MV-4-11 (cell line): Measurements from ENCODE around the gene KRTAP5-2.
"Not testable (repeated sequence)": the region's sequence is repeated elsewhere in the genome, so short reads cannot be mapped to it uniquely, and the experiment has no call there.

Source experiments
- DNase-seq: peaks from one replicate; lab custom pipeline; 2025; lab: John Stamatoyannopoulos, UW

Gene KRTAP5-2

DNA sequence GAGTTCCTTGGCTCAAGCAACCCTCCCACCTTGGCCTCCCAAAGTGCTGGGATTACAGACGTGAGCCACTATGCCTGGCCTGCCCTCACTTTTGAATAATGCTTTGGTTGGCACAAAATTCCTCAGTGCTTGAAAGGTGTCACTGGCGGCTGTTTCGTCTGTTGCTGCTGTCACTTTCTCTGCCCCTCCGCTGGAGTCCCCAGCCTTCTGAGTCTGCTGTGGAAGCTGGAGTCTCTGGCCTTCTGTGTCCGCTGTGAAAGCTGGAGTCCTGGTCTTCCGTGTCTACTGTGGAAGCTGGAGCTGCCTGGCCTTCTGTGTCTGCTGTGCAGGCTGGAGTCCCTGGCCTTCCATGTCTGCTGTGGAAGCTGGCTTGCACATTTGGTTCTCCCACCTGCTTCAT lies 8.1 kb downstream of the KRTAP5-2 start:
- no peak for DNase-seq

- peak; percentile 82 for DNase-seq
These were observed 8.7 kb downstream of the KRTAP5-2 start for GRCh38 chr11:1589191-1589963.

- DNase-seq = no peak
These were observed 11.4 kb downstream of the KRTAP5-2 start for GRCh38 chr11:1586699-1587098.

GRCh38 chr11:1584661-1585370 lies 13.3 kb downstream of the KRTAP5-2 start, which contains the start of gene KRTAP5-1:
Gene KRTAP5-1, minus strand, starts transcription at chr11:1585283. Its CDS starts 34 bp downstream, at chr11:1585249.
- not testable (repeated sequence) for DNase-seq

DNA sequence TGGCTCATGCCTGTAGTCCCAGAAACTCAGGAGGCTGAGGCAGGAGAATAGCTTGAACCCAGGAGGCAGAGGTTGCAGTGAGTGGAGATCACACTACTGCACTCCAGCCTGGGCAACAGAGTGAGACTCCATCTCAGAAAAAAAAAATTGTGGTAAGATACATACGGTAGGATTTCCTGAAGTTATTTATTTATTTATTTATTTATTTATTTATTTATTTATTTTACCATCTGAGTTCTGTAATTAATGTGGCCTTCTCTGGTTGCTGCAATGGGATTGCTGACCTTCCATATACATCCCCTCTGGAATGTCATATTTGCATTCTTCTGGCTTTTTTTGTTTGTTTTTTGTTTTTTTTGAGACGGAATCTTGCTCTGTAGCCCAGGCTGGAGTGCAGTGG lies 15.2 kb downstream of the KRTAP5-2 start:
- DNase-seq = not testable (repeated sequence)

DNA sequence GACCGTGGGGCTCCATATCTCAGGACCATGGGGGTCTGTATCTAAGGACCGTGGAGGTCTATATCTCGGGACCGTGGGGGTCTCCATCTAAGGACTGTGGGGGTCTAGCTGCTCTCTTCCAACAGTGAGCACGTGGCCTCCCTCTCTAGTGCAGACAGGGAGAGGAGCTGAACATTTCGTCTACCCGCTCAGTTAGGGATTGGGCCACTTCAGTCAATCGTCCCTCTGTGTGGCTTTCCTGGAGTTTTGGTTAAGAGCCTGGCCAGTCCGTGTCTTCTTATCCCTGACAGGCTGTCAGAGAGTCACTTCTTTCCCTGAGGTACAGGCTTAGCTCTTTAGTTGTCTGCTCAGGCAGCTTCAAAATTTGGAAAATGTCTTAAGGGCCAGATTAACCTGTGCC lies 16.1 kb downstream of the KRTAP5-2 start:
- no peak for DNase-seq

DNA sequence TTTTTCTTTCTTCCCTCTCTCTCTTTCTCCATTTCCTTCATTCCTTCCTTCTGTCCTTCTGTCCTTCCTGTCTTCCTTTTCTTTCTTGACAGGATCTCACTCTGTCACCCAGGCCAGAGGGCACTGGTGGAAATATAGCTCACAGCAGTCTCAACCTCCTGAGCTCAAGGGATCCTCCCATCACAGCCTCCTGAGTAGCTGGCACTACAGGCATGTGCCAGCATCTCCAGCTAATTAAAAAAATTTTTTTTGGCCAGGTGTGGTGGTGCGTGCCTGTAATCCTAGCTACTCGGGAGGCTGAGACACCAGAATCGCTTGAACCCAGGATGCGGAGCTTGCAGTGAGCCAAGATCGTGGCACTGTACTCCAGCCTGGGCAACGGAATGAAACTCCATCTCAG lies 21.3 kb downstream of the KRTAP5-2 start:
- DNase-seq = no peak

DNA sequence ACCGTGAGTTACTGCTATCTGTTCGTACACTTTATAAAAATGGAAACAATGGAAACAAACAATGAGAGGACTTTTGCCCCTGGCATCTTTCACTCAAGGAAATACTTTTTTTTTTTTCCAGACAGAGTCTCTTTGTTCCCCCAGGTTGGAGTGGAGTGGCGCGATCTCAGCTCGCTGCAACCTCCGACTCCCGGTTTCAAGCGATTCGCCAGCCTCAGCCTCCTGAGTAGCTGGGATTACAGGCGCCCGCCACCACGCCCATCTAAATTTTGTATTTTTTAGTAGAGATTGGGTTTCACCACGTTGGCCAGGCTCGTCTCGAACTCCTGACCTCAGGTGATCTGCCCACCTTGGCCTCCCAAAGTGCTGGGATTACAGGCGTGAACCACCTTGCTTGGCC lies 22.3 kb downstream of the KRTAP5-2 start:
- not testable (repeated sequence) for DNase-seq

GRCh38 chr11:1574933-1575242 lies 23.2 kb downstream of the KRTAP5-2 start:
- no peak for DNase-seq

DNA sequence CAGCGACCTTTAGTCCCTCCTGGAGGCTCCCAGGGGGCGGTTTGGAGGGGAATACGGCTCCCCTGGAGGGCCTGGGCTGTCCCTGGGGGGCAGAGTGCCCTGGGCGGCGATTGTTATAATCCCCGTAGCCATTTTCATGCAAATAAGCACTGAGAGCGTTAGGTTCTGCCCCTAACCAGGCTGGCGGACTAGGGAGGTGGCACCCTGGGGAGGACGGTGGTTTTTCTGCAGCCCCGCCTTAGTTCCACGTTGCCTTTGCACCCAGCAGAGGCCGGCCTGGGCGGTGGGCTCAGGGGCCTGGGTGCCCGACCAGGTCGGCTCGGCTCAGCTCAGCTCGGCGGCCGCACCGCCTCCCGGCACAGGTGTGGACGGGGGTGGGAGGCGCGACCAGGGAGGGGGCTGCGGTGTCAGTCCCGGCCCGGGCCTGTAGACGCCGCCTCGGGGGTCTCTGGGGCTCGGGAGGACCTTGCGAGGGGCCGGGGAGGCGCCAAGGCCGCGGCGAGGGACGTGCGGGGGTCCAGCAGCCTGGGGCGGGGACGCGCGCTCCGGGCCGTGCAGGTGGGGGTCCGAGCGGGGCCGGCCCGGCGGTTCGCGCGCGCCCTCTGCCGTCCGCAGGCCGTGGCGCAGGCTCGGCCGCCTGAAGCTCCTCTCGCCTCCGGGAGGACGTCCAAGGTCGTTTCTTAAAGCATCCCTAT lies 23.7 kb downstream of the KRTAP5-2 start:
- DNase-seq = peak; percentile 22

DNA sequence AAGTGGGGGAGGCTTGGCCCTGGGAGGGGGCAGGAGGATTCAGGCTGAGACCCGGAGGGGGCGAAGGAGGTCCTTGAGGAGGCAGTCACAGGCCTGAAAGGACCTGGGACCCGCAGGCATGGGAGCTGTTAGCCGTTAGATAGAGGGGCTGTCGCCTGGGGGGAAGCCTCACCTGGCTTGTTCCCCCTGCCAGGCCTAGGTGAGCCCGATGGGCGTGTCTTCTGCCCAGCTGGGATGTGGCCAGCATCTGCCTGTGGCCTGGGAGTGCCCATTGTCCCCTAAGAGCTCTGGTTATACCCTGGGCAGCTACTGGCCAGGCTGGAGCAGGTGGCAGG lies 24.2 kb downstream of the KRTAP5-2 start:
- DNase-seq = no peak

GRCh38 chr11:1573077-1573902 lies 24.8 kb downstream of the KRTAP5-2 start:
- DNase-seq = no peak

DNA sequence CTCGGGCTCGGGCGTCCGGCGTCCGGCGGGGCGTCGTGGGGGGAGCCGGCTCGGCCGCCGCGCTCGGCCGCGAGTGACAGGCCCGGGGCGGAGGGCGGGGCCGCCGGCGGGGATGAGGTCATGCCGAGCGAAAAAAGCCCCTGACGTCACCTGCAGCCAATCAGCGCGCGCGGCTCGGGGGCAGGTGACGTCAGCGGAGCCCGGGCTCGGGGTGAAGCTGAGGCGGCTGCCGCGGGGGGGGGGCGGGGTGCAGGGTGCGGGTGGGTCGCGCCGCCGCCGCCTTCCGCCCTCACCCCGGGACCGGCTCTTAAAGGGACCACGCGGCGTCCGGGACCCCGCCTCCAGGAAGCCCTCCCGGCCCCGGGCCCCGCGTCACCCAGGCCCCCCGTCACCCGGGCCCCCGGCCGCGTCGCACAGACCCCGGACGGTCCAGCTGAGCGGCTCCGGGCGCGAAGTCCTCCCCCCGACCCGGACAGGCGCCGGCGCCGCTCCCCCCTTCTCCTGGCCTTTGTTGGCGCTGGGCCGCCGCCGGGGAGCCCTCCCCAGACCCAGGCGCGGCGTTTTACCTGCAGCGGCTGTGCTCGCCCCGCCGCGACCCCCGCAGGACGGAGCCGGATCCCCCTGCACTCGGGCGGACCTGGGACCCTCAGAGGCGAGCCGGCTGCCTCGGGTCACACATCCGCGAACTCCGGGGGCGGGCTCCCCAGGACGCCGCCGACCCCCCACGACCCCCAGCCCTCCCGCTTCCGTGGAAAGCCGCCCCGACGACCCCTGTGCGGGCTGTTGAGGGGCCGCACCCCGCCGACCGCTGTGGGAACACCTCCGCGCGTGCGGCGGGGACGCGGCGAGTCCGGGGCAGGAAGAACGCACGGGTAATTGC lies 25.7 kb downstream of the KRTAP5-2 start, which contains the start of gene DUSP8:
Gene DUSP8 (minus strand): TSS at position 75 of the 880 bp plus-strand sequence. CDS start 6,445 bp downstream, outside the sequence.
- DNase-seq = peak; percentile 56

- no peak for DNase-seq
These were observed 26.3 kb downstream of the KRTAP5-2 start for GRCh38 chr11:1571760-1572196.

- no peak for DNase-seq
These were observed 27.0 kb downstream of the KRTAP5-2 start for GRCh38 chr11:1570896-1571759.

DNA sequence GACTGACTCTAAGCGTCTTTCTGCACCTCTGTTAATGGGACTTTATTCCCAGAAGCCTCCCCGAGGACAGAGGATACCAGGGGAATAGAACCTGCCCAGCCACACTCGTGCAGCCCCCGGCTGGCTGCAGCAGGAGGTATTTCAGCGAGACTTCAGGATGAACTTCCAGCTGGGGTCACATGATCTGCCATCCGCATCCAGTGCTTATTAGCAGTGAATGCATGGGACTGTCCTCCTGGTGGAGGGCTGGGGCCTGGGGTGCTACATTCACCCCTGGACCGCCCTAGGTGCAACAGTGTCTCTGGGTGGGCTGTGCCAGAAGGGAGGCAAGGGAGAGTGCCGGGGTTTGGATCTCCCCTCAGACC lies 27.6 kb downstream of the KRTAP5-2 start:
- no peak for DNase-seq

GRCh38 chr11:1570001-1570453 lies 28.1 kb downstream of the KRTAP5-2 start:
- DNase-seq = no peak

GRCh38 chr11:1569251-1569780 lies 28.8 kb downstream of the KRTAP5-2 start:
- DNase-seq = no peak

DNA sequence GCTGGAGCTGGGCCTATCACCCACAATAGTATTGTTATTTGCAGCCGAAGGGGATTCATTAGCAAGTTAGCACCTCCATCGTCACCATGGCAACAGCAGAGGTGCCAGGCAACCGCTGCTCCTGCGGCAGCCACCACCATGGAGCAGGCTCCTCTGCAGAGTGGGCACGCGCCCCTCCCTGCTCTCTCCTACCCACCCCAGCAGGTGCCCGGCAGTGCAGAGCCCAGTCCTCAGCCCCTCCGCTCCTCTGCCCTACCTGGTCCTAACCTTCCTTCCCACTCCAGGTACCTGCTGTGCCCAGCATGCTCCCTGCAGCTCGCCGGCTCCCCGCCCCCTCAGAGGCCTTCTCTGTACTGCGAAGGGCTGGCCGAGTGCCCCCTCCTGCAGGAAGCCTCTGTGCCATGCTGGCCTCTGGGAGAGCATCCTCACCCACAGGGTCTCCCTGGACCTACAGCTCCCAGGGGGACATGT lies 29.6 kb downstream of the KRTAP5-2 start:
- DNase-seq = no peak

DNA sequence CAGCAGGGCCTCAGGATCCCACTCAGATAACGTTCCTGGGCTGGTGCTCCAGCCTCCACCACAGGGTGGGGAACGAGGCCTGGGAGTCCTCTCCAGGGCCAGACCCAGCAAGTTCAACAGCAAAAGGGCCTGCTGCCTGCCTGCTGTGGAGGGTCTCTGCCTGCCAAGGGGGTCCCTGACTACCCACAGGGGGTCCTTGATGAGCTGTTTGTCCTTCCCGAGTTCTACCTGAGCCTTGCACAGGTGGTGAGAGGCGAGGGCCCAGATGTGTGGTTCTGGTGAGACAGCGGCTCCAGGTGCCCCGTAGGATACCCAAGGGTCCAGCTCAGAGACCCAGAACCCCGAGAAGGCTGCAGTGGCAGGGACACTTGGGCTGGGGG lies 30.4 kb downstream of the KRTAP5-2 start:
- DNase-seq = no peak
